Measurements from ENCODE around the gene SVEP1. TPM values are rescaled to one million over a fixed set of nuclear protein-coding genes. Genes with fewer than 3 reads are reported as not detected.

The SVEP1 gene
- total RNA-seq, 1 donor from 2014 or later: 8.8 TPM

DNA sequence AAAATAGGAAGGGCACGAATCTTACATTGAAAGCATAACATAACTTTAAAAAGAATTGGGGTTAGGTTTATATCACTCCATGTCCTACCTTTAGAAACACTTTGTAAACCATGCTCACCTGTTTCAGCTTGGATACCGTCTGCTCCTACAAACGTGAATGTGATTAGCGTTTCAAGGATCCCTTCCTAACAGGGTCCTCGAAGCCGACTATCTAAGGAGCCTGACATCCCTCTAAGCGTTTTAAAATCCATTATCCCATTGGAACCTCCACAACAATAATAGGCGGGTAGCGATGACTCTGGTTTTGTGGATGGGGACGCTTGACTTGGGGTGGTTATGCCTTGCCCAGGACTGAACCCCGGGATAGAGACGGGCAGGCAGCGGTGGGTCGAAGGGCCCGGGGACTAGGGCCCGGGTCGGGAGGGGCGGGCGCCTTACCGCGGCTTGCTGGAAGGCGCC lies 937 bp downstream of the SVEP1 start:
- Histone ChIP-seq H3K4me3 (peak overlapping the region; percentile 69), H3K27me3 (ENCODE audit: low read depth) (peaks cover 72% of the 10 kb centered on the region), H3K27ac (replicated peaks) (peak overlapping the region; percentile 80), H3K9me3 (replicated peaks) (peaks cover 7% of the 10 kb centered on the region), H3K36me3 (no peaks in the 10 kb centered on the region), H3K4me1 (peaks cover 19% of the 10 kb centered on the region)
- DNase-seq: no peak
- TF ChIP-seq, protein P1, sequence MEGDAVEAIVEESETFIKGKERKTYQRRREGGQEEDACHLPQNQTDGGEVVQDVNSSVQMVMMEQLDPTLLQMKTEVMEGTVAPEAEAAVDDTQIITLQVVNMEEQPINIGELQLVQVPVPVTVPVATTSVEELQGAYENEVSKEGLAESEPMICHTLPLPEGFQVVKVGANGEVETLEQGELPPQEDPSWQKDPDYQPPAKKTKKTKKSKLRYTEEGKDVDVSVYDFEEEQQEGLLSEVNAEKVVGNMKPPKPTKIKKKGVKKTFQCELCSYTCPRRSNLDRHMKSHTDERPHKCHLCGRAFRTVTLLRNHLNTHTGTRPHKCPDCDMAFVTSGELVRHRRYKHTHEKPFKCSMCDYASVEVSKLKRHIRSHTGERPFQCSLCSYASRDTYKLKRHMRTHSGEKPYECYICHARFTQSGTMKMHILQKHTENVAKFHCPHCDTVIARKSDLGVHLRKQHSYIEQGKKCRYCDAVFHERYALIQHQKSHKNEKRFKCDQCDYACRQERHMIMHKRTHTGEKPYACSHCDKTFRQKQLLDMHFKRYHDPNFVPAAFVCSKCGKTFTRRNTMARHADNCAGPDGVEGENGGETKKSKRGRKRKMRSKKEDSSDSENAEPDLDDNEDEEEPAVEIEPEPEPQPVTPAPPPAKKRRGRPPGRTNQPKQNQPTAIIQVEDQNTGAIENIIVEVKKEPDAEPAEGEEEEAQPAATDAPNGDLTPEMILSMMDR (IDR thresholded peaks at IDR 0.05; ENCODE audit: borderline replicate concordance): no peak
- intact Hi-C loops (cut with micrococcal nuclease): no loop called here

DNA sequence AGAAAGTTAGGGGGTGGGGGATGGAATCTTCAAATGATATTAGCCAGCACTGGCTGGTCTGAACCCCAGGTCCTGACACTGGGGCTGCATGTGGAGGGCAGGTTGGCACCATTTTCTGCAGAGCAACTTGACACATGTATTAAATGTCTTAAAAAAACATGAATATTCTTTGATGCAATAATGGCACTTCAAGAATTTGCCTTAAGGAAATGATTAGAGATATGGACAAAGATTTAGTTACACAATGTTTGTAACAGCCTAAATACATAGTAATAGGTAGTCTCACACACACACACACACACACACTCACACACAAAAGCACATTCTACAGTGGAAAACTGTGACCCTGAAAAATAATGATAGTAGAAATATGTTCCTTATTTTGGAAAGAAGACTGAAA lies 3.6 kb downstream of the SVEP1 start:
- H3K27ac ChIP-seq (replicated peaks): no peak overlapping the region
- TF ChIP-seq, protein P1 (IDR thresholded peaks at IDR 0.05; ENCODE audit: borderline replicate concordance): no peak
- intact Hi-C loops (cut with micrococcal nuclease): no loop called here
- H3K36me3 ChIP-seq: no peaks in the 10 kb centered on the region
- H3K4me1 ChIP-seq: peaks cover 19% of the 10 kb centered on the region
- H3K4me3 ChIP-seq: no peak overlapping the region
- H3K27me3 ChIP-seq (ENCODE audit: low read depth): peaks cover 47% of the 10 kb centered on the region
- peaks cover 7% of the 10 kb centered on the region for H3K9me3 ChIP-seq (replicated peaks)
- DNase-seq: no peak

DNA sequence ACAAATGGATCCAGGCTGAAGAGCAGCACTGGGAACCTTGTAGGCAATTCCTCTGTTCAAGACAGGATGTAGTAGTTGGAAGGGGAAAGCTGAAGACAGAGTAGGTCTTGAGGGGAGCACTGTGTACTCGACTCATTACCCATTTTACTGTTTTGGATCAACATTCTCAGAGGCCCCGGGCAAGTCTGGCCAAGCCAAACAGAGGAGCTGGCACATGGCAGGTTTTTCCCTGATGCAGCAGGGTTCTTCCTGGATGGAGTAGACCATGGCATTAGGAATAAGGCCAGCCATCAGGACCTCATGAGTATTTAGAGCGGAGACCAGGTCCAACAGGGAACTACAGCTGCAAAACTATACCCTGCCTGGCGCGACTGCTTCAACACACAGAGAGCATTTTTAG lies 4.4 kb downstream of the SVEP1 start:
- Histone ChIP-seq H3K36me3 (no peaks in the 10 kb centered on the region), H3K4me3 (peak overlapping the region; percentile 5), H3K4me1 (peaks cover 15% of the 10 kb centered on the region), H3K27me3 (ENCODE audit: low read depth) (peaks cover 39% of the 10 kb centered on the region), H3K27ac (replicated peaks) (no peak overlapping the region), H3K9me3 (replicated peaks) (peaks cover 7% of the 10 kb centered on the region)
- TF ChIP-seq, protein P1 (IDR thresholded peaks at IDR 0.05; ENCODE audit: borderline replicate concordance): no peak
- DNase-seq: no peak
- intact Hi-C loops (cut with micrococcal nuclease): no loop called here

- TF ChIP-seq, protein P1 (IDR thresholded peaks at IDR 0.05; ENCODE audit: borderline replicate concordance): no peak
- peaks cover 21% of the 10 kb centered on the region for H3K27me3 ChIP-seq (ENCODE audit: low read depth)
- intact Hi-C loops (cut with micrococcal nuclease): no loop called here
- H3K27ac ChIP-seq (replicated peaks): no peak overlapping the region
- H3K36me3 ChIP-seq: no peaks in the 10 kb centered on the region
- no peak overlapping the region for H3K4me3 ChIP-seq
- DNase-seq: no peak
- no peaks in the 10 kb centered on the region for H3K4me1 ChIP-seq
- peaks cover 7% of the 10 kb centered on the region for H3K9me3 ChIP-seq (replicated peaks)
Measured at GRCh38 chr9:110573305-110573704, 6.2 kb downstream of the SVEP1 start.

GRCh38 chr9:110571801-110572483 lies 7.6 kb downstream of the SVEP1 start:
- Histone ChIP-seq H3K9me3 (replicated peaks) (peaks cover 3% of the 10 kb centered on the region), H3K36me3 (no peaks in the 10 kb centered on the region), H3K4me3 (no peak overlapping the region), H3K27me3 (ENCODE audit: low read depth) (peaks cover 9% of the 10 kb centered on the region), H3K4me1 (no peaks in the 10 kb centered on the region), H3K27ac (replicated peaks) (no peak overlapping the region)
- TF ChIP-seq, protein P1 (IDR thresholded peaks at IDR 0.05; ENCODE audit: borderline replicate concordance): no peak
- DNase-seq: no peak
- intact Hi-C loops (cut with micrococcal nuclease): no loop called here

Data from left ventricle myocardium inferior (tissue), 1 donor.